SK-N-SH (cell line): Measurements from ENCODE around the gene CTF1. TPM values are rescaled to one million over a fixed set of nuclear protein-coding genes. Genes with fewer than 3 reads are reported as not detected.

Experiments used
- CTCF ChIA-PET: fragments of 300-600, 350-600 bp; formaldehyde crosslinking; extraction: SDS; loops from one replicate; lab custom pipeline; 2021; lab: Yijun Ruan, JAX
- POLR2A ChIA-PET: fragments of 350-600 bp; sonication (Branson Sonifier 250); formaldehyde crosslinking; extraction: SDS; loops from one replicate; lab custom pipeline; 2020; ENCODE audit warnings: antibody characterized with exemption, inconsistent platforms; lab: Yijun Ruan, JAX
- DNase-seq: peaks from one replicate; pipeline ENCODE4 v3.0.0; 2012
- H2AFZ ChIP-seq: fragments of 200-600 bp; sonication (generic); 2 replicates; pipeline ENCODE4 v1.8.1; 2016; ENCODE audit warnings: antibody characterized with exemption, mild to moderate bottlenecking, low read depth
- H3F3A ChIP-seq: fragments of 200-600 bp; sonication (generic); replicated peaks from 2 replicates; pipeline ENCODE3; 2016; ENCODE audit warnings: antibody characterized with exemption, mild to moderate bottlenecking; ENCODE audit not compliant: insufficient read depth
- H3K27ac ChIP-seq, 2 experiments: fragments of 200-500 bp in 1 of 2; fragments of 200-600 bp in 1 of 2; sonication (Bioruptor generic) in 1 of 2; sonication (generic), shearing (Covaris generic) in 1 of 2; 2 replicates each; pipeline versions ENCODE4 v1.5.1 to v1.6.1; 2014 to 2016; ENCODE audit warnings: low read depth in 2 of 2, inconsistent platforms in 1 of 2, low read length in 1 of 2, mild to moderate bottlenecking in 1 of 2, mixed read lengths in 1 of 2
- H3K27me3 ChIP-seq: fragments of 200-600 bp; sonication (generic), shearing (Covaris generic); 2 replicates; pipeline ENCODE4 v1.6.1; 2016; ENCODE audit warnings: mixed run types; ENCODE audit not compliant: insufficient read depth
- H3K36me3 ChIP-seq, 2 experiments: fragments of 200-500 bp in 1 of 2; fragments of 200-600 bp in 1 of 2; sonication (Bioruptor generic) in 1 of 2; sonication (generic) in 1 of 2; replicated peaks in 1 of 2; 2 replicates each; pipeline versions ENCODE3 to v1.5.1; 2014 to 2016; ENCODE audit warnings: low read length in 1 of 2, mild to moderate bottlenecking in 1 of 2; ENCODE audit not compliant: insufficient read depth in 2 of 2, control insufficient read depth in 1 of 2
- H3K4me1 ChIP-seq, 2 experiments: fragments of 200-500 bp in 1 of 2; fragments of 200-600 bp in 1 of 2; sonication (Bioruptor generic) in 1 of 2; sonication (generic), shearing (Covaris generic) in 1 of 2; 2 replicates each; pipeline versions ENCODE4 v1.5.1 to v1.6.1; 2014 to 2016; ENCODE audit warnings: low read depth in 1 of 2, low read length in 1 of 2, mixed run types in 1 of 2; ENCODE audit not compliant: insufficient read depth in 2 of 2, control insufficient read depth in 1 of 2
- H3K4me2 ChIP-seq: fragments of 200-600 bp; sonication (generic), shearing (Covaris generic); 2 replicates; pipeline ENCODE4 v1.6.1; 2017; ENCODE audit warnings: mixed run types
- H3K4me3 ChIP-seq, 2 experiments: fragments of 200-500 bp in 1 of 2; fragments of 200-600 bp in 1 of 2; sonication (Bioruptor generic) in 1 of 2; sonication (generic), shearing (Covaris generic) in 1 of 2; 2 replicates each; pipeline versions ENCODE4 v1.5.1 to v1.8.1; 2014 to 2016; ENCODE audit warnings: low read depth in 2 of 2, inconsistent platforms in 1 of 2, low read length in 1 of 2, mild to moderate bottlenecking in 1 of 2, mixed read lengths in 1 of 2, moderate library complexity in 1 of 2
- H3K79me2 ChIP-seq: fragments of 200-600 bp; sonication (generic); 2 replicates; pipeline ENCODE4 v1.8.1; 2017; ENCODE audit warnings: mild to moderate bottlenecking; ENCODE audit not compliant: insufficient read depth
- H3K9ac ChIP-seq: fragments of 200-600 bp; sonication (generic); 2 replicates; pipeline ENCODE4 v1.6.1; 2017; ENCODE audit warnings: mixed run types
- H3K9me2 ChIP-seq: fragments of 200-600 bp; sonication (generic); 2 replicates; pipeline ENCODE4 v1.6.1; 2017; ENCODE audit warnings: mixed run types
- H3K9me3 ChIP-seq: fragments of 200-600 bp; sonication (generic); 2 replicates; pipeline ENCODE4 v1.6.1; 2017; ENCODE audit warnings: mixed run types, mild to moderate bottlenecking, moderate library complexity
- H4K20me1 ChIP-seq: fragments of 200-600 bp; sonication (generic); 2 replicates; pipeline ENCODE4 v1.6.1; 2017; ENCODE audit warnings: mild to moderate bottlenecking, mixed run types; ENCODE audit not compliant: insufficient read depth
- FOXJ3 ChIP-seq: sonication (generic); formaldehyde crosslinking; IDR thresholded peaks from 2 replicates; pipeline ENCODE4 v1.5.1; 2020; ENCODE audit warnings: mild to moderate bottlenecking, missing genetic modification reagents
- SIN3A ChIP-seq: IDR thresholded peaks from 2 replicates; pipeline ENCODE4 v1.6.1; 2012; ENCODE audit warnings: low read depth, mild to moderate bottlenecking, low read length, moderate library complexity, borderline replicate concordance
- SMC3 ChIP-seq: IDR thresholded peaks from 2 replicates; pipeline ENCODE4 v1.6.1; 2012; ENCODE audit warnings: low read depth, low read length, improper control_type of control experiment
- WGBS: methylation state at CpG from one replicate; pipeline ENCODE4 v1.1.6; 2017; ENCODE audit warnings: low lambda C conversion rate; 5-methylcytosine and 5-hydroxymethylcytosine counted together
- polyA plus RNA-seq, 3 experiments: library from polyadenylated mRNA; depleted of rRNA; stranded (reverse); fragments of >200 nt; gene quantifications; 2 replicates each; pipeline ENCODE4 v1.2.3, GENCODE V29; 2012
- TF ChIP-seq, protein P1 (sequence below): IDR thresholded peaks from 2 replicates; pipeline ENCODE4 v1.4.0; 2012; ENCODE audit warnings: low read depth, borderline replicate concordance
- TF ChIP-seq, protein P2 (sequence below): IDR thresholded peaks from 2 replicates; pipeline ENCODE4; 2012

Gene CTF1
- polyA plus RNA-seq, 1 of the 3 experiments (the other 2 are of a cell fraction): 45.7 TPM

DNA sequence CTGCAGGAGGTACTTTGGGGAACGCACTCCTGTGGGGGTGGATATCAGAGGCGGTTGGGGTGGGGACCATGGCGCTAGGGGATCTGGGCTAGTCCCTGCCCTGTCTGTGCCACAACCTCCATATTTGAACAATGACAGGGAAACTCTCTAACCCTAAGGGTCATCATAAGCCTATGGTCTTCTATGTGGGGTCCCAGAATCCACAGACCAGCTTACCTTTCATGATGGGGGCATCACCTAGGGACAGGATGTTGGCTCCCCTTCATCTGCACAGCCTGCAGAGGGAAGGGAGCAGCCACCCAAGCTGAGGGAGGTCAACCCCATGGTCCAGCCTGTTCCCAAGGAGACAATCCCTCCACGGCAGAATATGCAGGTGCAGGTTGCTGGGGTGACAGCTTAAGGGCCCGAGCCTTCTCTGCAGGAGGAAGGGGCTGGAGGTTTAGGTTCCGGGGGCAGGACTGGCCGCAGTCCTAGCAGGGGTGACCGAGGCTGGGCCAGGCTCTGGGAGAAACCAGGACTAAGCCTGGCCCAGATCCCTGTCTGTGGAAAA, 54.2 kb downstream of the CTF1 start:
- TF ChIP-seq FOXJ3 (CRISPR knock-in tag) (no peak), SIN3A (no peak), SMC3 (no peak)
- TF ChIP-seq, protein P1, sequence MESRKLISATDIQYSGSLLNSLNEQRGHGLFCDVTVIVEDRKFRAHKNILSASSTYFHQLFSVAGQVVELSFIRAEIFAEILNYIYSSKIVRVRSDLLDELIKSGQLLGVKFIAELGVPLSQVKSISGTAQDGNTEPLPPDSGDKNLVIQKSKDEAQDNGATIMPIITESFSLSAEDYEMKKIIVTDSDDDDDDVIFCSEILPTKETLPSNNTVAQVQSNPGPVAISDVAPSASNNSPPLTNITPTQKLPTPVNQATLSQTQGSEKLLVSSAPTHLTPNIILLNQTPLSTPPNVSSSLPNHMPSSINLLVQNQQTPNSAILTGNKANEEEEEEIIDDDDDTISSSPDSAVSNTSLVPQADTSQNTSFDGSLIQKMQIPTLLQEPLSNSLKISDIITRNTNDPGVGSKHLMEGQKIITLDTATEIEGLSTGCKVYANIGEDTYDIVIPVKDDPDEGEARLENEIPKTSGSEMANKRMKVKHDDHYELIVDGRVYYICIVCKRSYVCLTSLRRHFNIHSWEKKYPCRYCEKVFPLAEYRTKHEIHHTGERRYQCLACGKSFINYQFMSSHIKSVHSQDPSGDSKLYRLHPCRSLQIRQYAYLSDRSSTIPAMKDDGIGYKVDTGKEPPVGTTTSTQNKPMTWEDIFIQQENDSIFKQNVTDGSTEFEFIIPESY: no peak
- Histone ChIP-seq H3F3A (peaks cover 55% of the 10 kb centered on the region), H3K9me3 (no peaks in the 10 kb centered on the region), H3K79me2 (peaks cover 12% of the 10 kb centered on the region), H3K4me2 (peak overlapping the region; percentile 97), H3K9ac (no peak overlapping the region), H3K4me1 (peaks cover 0 to 29% of the 10 kb centered on the region in 2 experiments; a peak in 1 of 4 replicates), H3K36me3 (peaks cover 0 to 7% of the 10 kb centered on the region in 2 experiments), H4K20me1 (no peaks in the 10 kb centered on the region), H3K27ac (peak overlapping the region in 1 of 2 experiments; percentile 91; a peak in 3 of 4 replicates), H2AFZ (no peak overlapping the region), H3K9me2 (no peaks in the 10 kb centered on the region), H3K27me3 (no peaks in the 10 kb centered on the region), H3K4me3 (peak overlapping the region; percentile 80 to 93)
- WGBS: 83% methylated on average over 8 of the region's 8 CpGs
- ChIA-PET POLR2A (interaction anchor here (0.6 to 1.0 kb wide), 2 partner anchors 123 to 145 kb away, joined by 3 read pairs; partner anchors contain the start of gene ZNF668), CTCF (interaction anchor here (0.9 to 6.4 kb wide), 5 partner anchors 9 to 192 kb away, joined by 3 to 45 read pairs (median 6); no protein-coding TSS in a partner anchor)
- DNase-seq: no peak

DNA sequence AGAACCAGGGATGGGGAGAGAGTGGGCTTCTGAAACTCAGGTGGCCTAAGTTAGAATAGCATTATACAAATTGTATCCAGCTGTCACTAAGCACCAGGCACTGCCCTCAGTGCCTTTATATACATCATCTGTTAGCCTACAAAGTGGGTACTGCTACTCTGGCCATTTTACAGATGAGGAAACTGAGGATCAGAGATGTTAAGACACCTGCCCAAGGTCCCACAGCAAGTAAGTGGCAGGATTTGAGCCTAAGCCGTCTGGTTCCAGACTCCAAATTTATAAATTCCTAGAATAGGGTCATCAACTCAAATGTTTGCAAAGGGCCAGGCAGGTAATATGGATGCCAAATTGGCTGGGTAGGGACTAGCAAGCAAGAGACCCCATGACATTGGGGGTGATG, 54.8 kb downstream of the CTF1 start:
- CTCF ChIA-PET: interaction anchor here (0.6 to 6.4 kb wide), 5 partner anchors 10 to 191 kb away, joined by 3 to 45 read pairs (median 5); no protein-coding TSS in a partner anchor
- POLR2A ChIA-PET: no interaction called here

More for the DNA sequence above, 54.8 kb downstream of the CTF1 start:
- Histone ChIP-seq H3K27ac (no peak overlapping the region), H3K4me1 (peaks cover 0 to 29% of the 10 kb centered on the region in 2 experiments; a peak in 1 of 4 replicates), H3K79me2 (peaks cover 12% of the 10 kb centered on the region), H4K20me1 (no peaks in the 10 kb centered on the region), H3K27me3 (no peaks in the 10 kb centered on the region), H3F3A (peaks cover 54% of the 10 kb centered on the region), H3K9me3 (no peaks in the 10 kb centered on the region), H3K4me3 (no peak overlapping the region), H3K9me2 (no peaks in the 10 kb centered on the region), H3K36me3 (peaks cover 0 to 5% of the 10 kb centered on the region in 2 experiments), H3K4me2 (no peak overlapping the region), H3K9ac (no peak overlapping the region), H2AFZ (no peak overlapping the region)
- 56% methylated on average over 1 of the region's 1 CpG for WGBS
- no peak for DNase-seq
- TF ChIP-seq, protein P2, sequence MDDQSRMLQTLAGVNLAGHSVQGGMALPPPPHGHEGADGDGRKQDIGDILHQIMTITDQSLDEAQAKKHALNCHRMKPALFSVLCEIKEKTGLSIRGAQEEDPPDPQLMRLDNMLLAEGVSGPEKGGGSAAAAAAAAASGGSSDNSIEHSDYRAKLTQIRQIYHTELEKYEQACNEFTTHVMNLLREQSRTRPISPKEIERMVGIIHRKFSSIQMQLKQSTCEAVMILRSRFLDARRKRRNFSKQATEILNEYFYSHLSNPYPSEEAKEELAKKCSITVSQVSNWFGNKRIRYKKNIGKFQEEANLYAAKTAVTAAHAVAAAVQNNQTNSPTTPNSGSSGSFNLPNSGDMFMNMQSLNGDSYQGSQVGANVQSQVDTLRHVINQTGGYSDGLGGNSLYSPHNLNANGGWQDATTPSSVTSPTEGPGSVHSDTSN: no peak
